Karpas-422 (cell line): Measurements from ENCODE around the gene ANKRD61. TPM values are rescaled to one million over a fixed set of nuclear protein-coding genes. Genes with fewer than 3 reads are reported as not detected.

Experiments
- DNase-seq: peaks from one replicate; pipeline ENCODE4 v3.0.0-alpha.2; 2015
- H2AFZ ChIP-seq: fragments of 200-600 bp; sonication (generic); 2 replicates; pipeline ENCODE4 v1.6.1; 2014; ENCODE audit warnings: antibody characterized with exemption, low read length, mixed read lengths
- H3K27ac ChIP-seq: fragments of 200-600 bp; sonication (generic); 2 replicates; pipeline ENCODE4 v1.5.1; 2014; ENCODE audit warnings: mild to moderate bottlenecking, low read length, moderate library complexity
- H3K27me3 ChIP-seq: fragments of 200-600 bp; sonication (generic); 2 replicates; pipeline ENCODE4 v1.6.1; 2014; ENCODE audit warnings: low read length, mixed read lengths
- H3K36me3 ChIP-seq: fragments of 200-600 bp; sonication (generic); 2 replicates; pipeline ENCODE4 v1.6.1; 2014; ENCODE audit warnings: low read length, mixed read lengths; ENCODE audit not compliant: insufficient read depth
- H3K4me1 ChIP-seq: fragments of 200-600 bp; sonication (generic); 2 replicates; pipeline ENCODE4 v1.6.1; 2014; ENCODE audit warnings: mild to moderate bottlenecking, low read length, mixed read lengths
- H3K4me2 ChIP-seq: fragments of 200-600 bp; sonication (generic); 2 replicates; pipeline ENCODE4 v1.6.1; 2014; ENCODE audit warnings: low read length, low read depth, mild to moderate bottlenecking; ENCODE audit not compliant: poor library complexity, severe bottlenecking
- H3K4me3 ChIP-seq: fragments of 200-600 bp; sonication (generic); 2 replicates; pipeline ENCODE4 v1.5.1; 2014; ENCODE audit warnings: mild to moderate bottlenecking, antibody characterized with exemption, low read length, mixed read lengths
- H3K79me2 ChIP-seq: fragments of 200-600 bp; sonication (generic); 2 replicates; pipeline ENCODE4 v1.6.1; 2014; ENCODE audit warnings: mild to moderate bottlenecking, low read length, mixed read lengths
- H3K9ac ChIP-seq: fragments of 200-600 bp; sonication (generic); 2 replicates; pipeline ENCODE4 v1.6.0; 2014; ENCODE audit warnings: low read length
- H3K9me2 ChIP-seq: fragments of 200-600 bp; sonication (generic), shearing (Covaris generic); replicated peaks from 2 replicates; pipeline ENCODE4 v1.6.0; 2014; ENCODE audit warnings: mild to moderate bottlenecking, low read length, moderate library complexity; ENCODE audit not compliant: insufficient read depth
- H3K9me3 ChIP-seq: fragments of 300-700, 200-600 bp; sonication (generic); 2 replicates; pipeline ENCODE4 v1.6.1; 2014; ENCODE audit warnings: low read length, mixed read lengths
- H4K20me1 ChIP-seq: fragments of 200-600 bp; sonication (generic); 2 replicates; pipeline ENCODE4 v1.6.1; 2014; ENCODE audit warnings: mild to moderate bottlenecking, antibody characterized with exemption, low read length, low read depth; ENCODE audit not compliant: insufficient read depth
- total RNA-seq: library from RNA; depleted of rRNA; stranded (reverse); fragments of >200 nt; shearing (Covaris generic); gene quantifications from 2 replicates; pipeline ENCODE4 v1.2.3, GENCODE V29; 2014; ENCODE audit warnings: low replicate concordance

Gene ANKRD61
- total RNA-seq, 1 experiment from 2014 or later: 0.71 TPM

GRCh38 chr7:6011541-6011940, 19.6 kb upstream of the ANKRD61 start:
- DNase-seq: no peak
- Histone ChIP-seq H3K4me2 (peak overlapping the region; percentile 93), H3K27ac (no peak overlapping the region), H4K20me1 (no peaks in the 10 kb centered on the region), H2AFZ (no peak overlapping the region), H3K9me3 (no peaks in the 10 kb centered on the region), H3K4me1 (peaks cover 46% of the 10 kb centered on the region), H3K9me2 (no peaks in the 10 kb centered on the region), H3K27me3 (no peaks in the 10 kb centered on the region), H3K4me3 (no peak overlapping the region), H3K36me3 (peaks cover 27% of the 10 kb centered on the region), H3K79me2 (peaks cover 77% of the 10 kb centered on the region), H3K9ac (no peak overlapping the region)

DNA sequence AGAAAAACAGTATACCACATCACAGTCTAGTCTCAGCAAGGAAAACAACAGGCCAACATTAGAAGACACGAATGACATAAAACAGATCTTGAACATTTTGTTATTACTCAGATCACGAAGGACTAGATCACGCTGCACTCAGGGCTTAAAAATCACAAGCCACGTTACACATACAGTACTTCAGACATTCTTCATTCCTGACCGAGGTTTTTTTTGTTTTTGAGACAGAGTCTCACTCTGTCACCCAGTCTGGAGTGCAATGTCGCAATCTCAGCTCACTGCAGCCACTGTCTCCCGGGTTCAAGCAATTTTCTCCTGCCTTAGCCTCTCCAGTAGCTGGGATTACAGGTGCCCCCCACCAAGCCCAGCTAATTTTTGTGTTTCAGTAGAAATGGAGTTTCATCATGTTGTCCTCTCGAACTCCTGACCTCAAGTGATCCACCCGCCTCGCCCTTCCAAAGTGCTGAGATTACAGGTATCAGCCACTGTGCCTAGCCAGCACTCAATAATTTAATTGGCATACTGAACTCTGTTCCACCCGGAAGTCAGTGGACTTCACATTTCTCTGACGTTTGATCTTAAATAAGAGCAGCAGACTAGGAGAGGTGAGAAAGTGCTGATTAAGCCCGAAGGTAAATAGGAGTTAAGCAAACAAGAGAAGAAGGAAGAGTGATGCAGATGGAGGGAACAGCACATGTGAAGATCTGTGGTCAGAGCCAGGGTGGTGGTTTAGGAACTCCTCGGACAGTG, 18.6 kb upstream of the ANKRD61 start:
- no peak overlapping the region for H2AFZ ChIP-seq
- no peaks in the 10 kb centered on the region for H3K9me3 ChIP-seq
- no peak overlapping the region for H3K4me2 ChIP-seq
- H3K36me3 ChIP-seq: peaks cover 29% of the 10 kb centered on the region
- no peaks in the 10 kb centered on the region for H4K20me1 ChIP-seq
- H3K79me2 ChIP-seq: peaks cover 75% of the 10 kb centered on the region
- no peak overlapping the region for H3K4me3 ChIP-seq
- no peak overlapping the region for H3K27ac ChIP-seq
- no peak for DNase-seq
- no peak overlapping the region for H3K9ac ChIP-seq
- no peaks in the 10 kb centered on the region for H3K9me2 ChIP-seq
- H3K27me3 ChIP-seq: no peaks in the 10 kb centered on the region
- H3K4me1 ChIP-seq: peaks cover 42% of the 10 kb centered on the region

GRCh38 chr7:6015917-6016652, 15.1 kb upstream of the ANKRD61 start:
- H3K27ac ChIP-seq: peak overlapping the region; percentile 91
- peaks cover 37% of the 10 kb centered on the region for H3K36me3 ChIP-seq
- H3K4me1 ChIP-seq: peaks cover 25% of the 10 kb centered on the region
- H2AFZ ChIP-seq: no peak overlapping the region
- peak overlapping the region; percentile 60; the same call in 1 of the 2 replicates for H3K9ac ChIP-seq
- H3K79me2 ChIP-seq: peaks cover 52% of the 10 kb centered on the region
- no peaks in the 10 kb centered on the region for H3K27me3 ChIP-seq
- H3K9me2 ChIP-seq: no peaks in the 10 kb centered on the region
- H3K4me3 ChIP-seq: no peak overlapping the region
- no peaks in the 10 kb centered on the region for H3K9me3 ChIP-seq
- H4K20me1 ChIP-seq: 0 out of 2 replicates have a peak, but pooled peaks cover 6% of the 10 kb centered on the region
- H3K4me2 ChIP-seq: peak overlapping the region; percentile 46
- DNase-seq: peak; percentile 54

- DNase-seq: no peak
- H2AFZ ChIP-seq: no peak overlapping the region
- H3K4me1 ChIP-seq: peaks cover 20% of the 10 kb centered on the region
- peaks cover 34% of the 10 kb centered on the region for H3K36me3 ChIP-seq
- H3K9ac ChIP-seq: peak overlapping the region; percentile 60; the same call in 1 of the 2 replicates
- H3K4me2 ChIP-seq: no peak overlapping the region
- H3K4me3 ChIP-seq: no peak overlapping the region
- H4K20me1 ChIP-seq: 0 out of 2 replicates have a peak, but pooled peaks cover 6% of the 10 kb centered on the region
- H3K27ac ChIP-seq: peak overlapping the region; percentile 91; the same call in 1 of the 2 replicates
- H3K9me3 ChIP-seq: no peaks in the 10 kb centered on the region
- no peaks in the 10 kb centered on the region for H3K9me2 ChIP-seq
- peaks cover 47% of the 10 kb centered on the region for H3K79me2 ChIP-seq
- H3K27me3 ChIP-seq: no peaks in the 10 kb centered on the region
Measured at GRCh38 chr7:6016653-6016966, 14.6 kb upstream of the ANKRD61 start.

- Histone ChIP-seq H4K20me1 (peaks cover 26% of the 10 kb centered on the region), H3K4me3 (no peak overlapping the region), H3K27ac (no peak overlapping the region), H3K79me2 (peaks cover 22% of the 10 kb centered on the region), H3K36me3 (peaks cover 59% of the 10 kb centered on the region), H3K27me3 (no peaks in the 10 kb centered on the region), H3K9me2 (no peaks in the 10 kb centered on the region), H2AFZ (no peak overlapping the region), H3K9ac (no peak overlapping the region), H3K4me2 (no peak overlapping the region), H3K9me3 (no peaks in the 10 kb centered on the region), H3K4me1 (peaks cover 9% of the 10 kb centered on the region)
- DNase-seq: no peak
Measured at GRCh38 chr7:6020371-6021286, 10.5 kb upstream of the ANKRD61 start.

- Histone ChIP-seq H3K27me3 (no peaks in the 10 kb centered on the region), H3K4me3 (no peak overlapping the region), H4K20me1 (peaks cover 26% of the 10 kb centered on the region), H3K9ac (no peak overlapping the region), H3K4me2 (no peak overlapping the region), H3K9me2 (no peaks in the 10 kb centered on the region), H3K27ac (no peak overlapping the region), H2AFZ (no peak overlapping the region), H3K4me1 (no peaks in the 10 kb centered on the region), H3K36me3 (peaks cover 67% of the 10 kb centered on the region), H3K79me2 (peaks cover 7% of the 10 kb centered on the region), H3K9me3 (no peaks in the 10 kb centered on the region)
- DNase-seq: no peak
Measured at GRCh38 chr7:6022707-6023106, 8.5 kb upstream of the ANKRD61 start.

- Histone ChIP-seq H3K36me3 (peaks cover 69% of the 10 kb centered on the region), H3K9ac (no peak overlapping the region)
- DNase-seq: no peak
Measured at GRCh38 chr7:6023974-6024435, 7.2 kb upstream of the ANKRD61 start.

More at GRCh38 chr7:6023974-6024435, 7.2 kb upstream of the ANKRD61 start:
- H3K27ac ChIP-seq: no peak overlapping the region
- H3K4me3 ChIP-seq: no peak overlapping the region
- no peaks in the 10 kb centered on the region for H3K4me1 ChIP-seq
- no peaks in the 10 kb centered on the region for H3K9me2 ChIP-seq
- H3K4me2 ChIP-seq: no peak overlapping the region
- peaks cover 5% of the 10 kb centered on the region for H3K79me2 ChIP-seq
- H3K27me3 ChIP-seq: no peaks in the 10 kb centered on the region
- peaks cover 26% of the 10 kb centered on the region for H4K20me1 ChIP-seq
- no peaks in the 10 kb centered on the region for H3K9me3 ChIP-seq
- no peak overlapping the region for H2AFZ ChIP-seq
